ENCODE results near the gene NEDD9. TPM values are rescaled to one million over a fixed set of nuclear protein-coding genes. Genes with fewer than 3 reads are reported as not detected.

NEDD9 gene
- total RNA-seq, 1 donor from 2014 or later: 14.1 TPM

GRCh38 chr6:11265932-11266331 lies 33.5 kb upstream of the NEDD9 start:
- peaks cover 10% of the 10 kb centered on the region for H3K4me1 Mint-ChIP-seq
- no peak overlapping the region for H3K4me3 Mint-ChIP-seq
- no peaks in the 10 kb centered on the region for H3K36me3 Mint-ChIP-seq (ENCODE audit: low read depth)

GRCh38 chr6:11264100-11264499 lies 31.6 kb upstream of the NEDD9 start:
- Mint-ChIP-seq H3K4me3 (no peak overlapping the region), H3K4me1 (peaks cover 10% of the 10 kb centered on the region), H3K36me3 (ENCODE audit: low read depth) (no peaks in the 10 kb centered on the region), H3K9me3 (no peaks in the 10 kb centered on the region), H3K27me3 (ENCODE audit: low read depth) (no peaks in the 10 kb centered on the region), H3K27ac (ENCODE audit: unreplicated experiment) (no peak overlapping the region)
- no peak for TF ChIP-seq CTCF (conservative IDR thresholded peaks at IDR 0.05)
- no peak for DNase-seq (ENCODE audit: low read depth, low spot score)

More at GRCh38 chr6:11265932-11266331, 33.5 kb upstream of the NEDD9 start:
- TF ChIP-seq CTCF (conservative IDR thresholded peaks at IDR 0.05): no peak
- H3K9me3 Mint-ChIP-seq: no peaks in the 10 kb centered on the region
- H3K27ac Mint-ChIP-seq (ENCODE audit: unreplicated experiment): no peak overlapping the region
- DNase-seq (ENCODE audit: low read depth, low spot score): no peak
- H3K27me3 Mint-ChIP-seq (ENCODE audit: low read depth): no peaks in the 10 kb centered on the region

- no peak for TF ChIP-seq CTCF (conservative IDR thresholded peaks at IDR 0.05)
- Mint-ChIP-seq H3K27ac (ENCODE audit: unreplicated experiment) (no peak overlapping the region), H3K36me3 (ENCODE audit: low read depth) (no peaks in the 10 kb centered on the region), H3K4me3 (no peak overlapping the region), H3K9me3 (no peaks in the 10 kb centered on the region), H3K27me3 (ENCODE audit: low read depth) (no peaks in the 10 kb centered on the region), H3K4me1 (peaks cover 10% of the 10 kb centered on the region)
- DNase-seq (ENCODE audit: low read depth, low spot score): no peak
Observed at GRCh38 chr6:11263291-11263775, 30.9 kb upstream of the NEDD9 start.

- Mint-ChIP-seq H3K27me3 (ENCODE audit: low read depth) (no peaks in the 10 kb centered on the region), H3K9me3 (no peaks in the 10 kb centered on the region), H3K4me1 (peaks cover 16% of the 10 kb centered on the region), H3K4me3 (no peak overlapping the region), H3K27ac (ENCODE audit: unreplicated experiment) (no peak overlapping the region), H3K36me3 (ENCODE audit: low read depth) (no peaks in the 10 kb centered on the region)
- no peak for TF ChIP-seq CTCF (conservative IDR thresholded peaks at IDR 0.05)
- DNase-seq (ENCODE audit: low read depth, low spot score): no peak
Observed at GRCh38 chr6:11262242-11262641, 29.8 kb upstream of the NEDD9 start.

- H3K27ac Mint-ChIP-seq (ENCODE audit: unreplicated experiment): no peak overlapping the region
- no peaks in the 10 kb centered on the region for H3K36me3 Mint-ChIP-seq (ENCODE audit: low read depth)
- no peak for DNase-seq (ENCODE audit: low read depth, low spot score)
- H3K4me1 Mint-ChIP-seq: peaks cover 16% of the 10 kb centered on the region
- H3K4me3 Mint-ChIP-seq: no peak overlapping the region
- no peaks in the 10 kb centered on the region for H3K27me3 Mint-ChIP-seq (ENCODE audit: low read depth)
- no peak for TF ChIP-seq CTCF (conservative IDR thresholded peaks at IDR 0.05)
- no peaks in the 10 kb centered on the region for H3K9me3 Mint-ChIP-seq
Observed at GRCh38 chr6:11260249-11261038, 28.0 kb upstream of the NEDD9 start.

All from neural crest cell (in vitro differentiated cells).